GM12878 (cell line): ENCODE data around the gene POT1. TPM values are rescaled to one million over a fixed set of nuclear protein-coding genes. Genes with fewer than 3 reads are reported as not detected.

Source experiments
- ATAC-seq: fragments of 200-7000 bp; cut with Tn5 transposase; 3 replicates; pipeline ENCODE4 v1.9.1; 2020; ENCODE audit warnings: mild to moderate bottlenecking, moderate library complexity
- BruUV-seq: library from RNA; stranded (reverse); fragments of 400-500 nt; replicated peaks from 2 replicates; lab custom pipeline; 2021; lab: Mats Ljungman, UMichigan
- CTCF ChIA-PET: fragments of 300-600 bp; sonication (Branson Sonifier 250); formaldehyde crosslinking; extraction: SDS; loops from one replicate; lab custom pipeline; 2021; ENCODE audit warnings: inconsistent platforms; lab: Yijun Ruan, JAX
- POLR2A ChIA-PET: fragments of 350-600 bp; formaldehyde crosslinking; extraction: SDS; loops from one replicate; lab custom pipeline; 2021; ENCODE audit warnings: inconsistent platforms; lab: Charles Lee
- RAD21 ChIA-PET: fragments of 300-600 bp; sonication (Branson Sonifier 250); formaldehyde crosslinking; loops from one replicate; lab custom pipeline; 2023; ENCODE audit warnings: antibody characterized with exemption; ENCODE audit not compliant: unreplicated experiment; lab: Charles Lee
- SMC1A ChIA-PET: fragments of 300-600 bp; sonication (Branson Sonifier 250); formaldehyde crosslinking; loops from one replicate; lab custom pipeline; 2023; ENCODE audit not compliant: unreplicated experiment, uncharacterized antibody; lab: Charles Lee
- DNase-seq: peaks from one replicate; pipeline ENCODE4 v3.0.0-alpha.2; 2011; ENCODE audit warnings: low read depth, low spot score
- FAIRE-seq: peaks from 3 replicates; lab custom pipeline; 2011; peaks lifted over from hg19 to GRCh38; lab: Jason Lieb, UNC
- H2AFZ ChIP-seq: 2 replicates; pipeline ENCODE4 v1.6.0; 2011; ENCODE audit warnings: low read depth, low read length, control low read depth; ENCODE audit not compliant: control insufficient read depth
- H3K27ac ChIP-seq: 2 replicates; pipeline ENCODE4 v1.5.1; 2011; ENCODE audit warnings: control low read depth; ENCODE audit not compliant: control insufficient read depth, insufficient read depth
- H3K27me3 ChIP-seq, 2 experiments: replicated peaks in 1 of 2; 2 replicates each; pipeline versions ENCODE4 v1.6.0 to v1.6.1; 2011; ENCODE audit warnings: low read length in 1 of 2; ENCODE audit not compliant: control insufficient read depth in 2 of 2, insufficient read depth in 2 of 2
- H3K36me3 ChIP-seq, 2 experiments: 2 replicates each; pipeline ENCODE4 v1.5.1; 2011; ENCODE audit warnings: low read length in 1 of 2; ENCODE audit not compliant: control insufficient read depth in 2 of 2, insufficient read depth in 2 of 2
- H3K4me1 ChIP-seq: 2 replicates; pipeline ENCODE4 v1.6.1; 2011; ENCODE audit warnings: mild to moderate bottlenecking, low read length, moderate library complexity, mixed read lengths; ENCODE audit not compliant: control insufficient read depth, insufficient read depth
- H3K4me2 ChIP-seq: 2 replicates; pipeline ENCODE4 v1.6.0; 2011; ENCODE audit warnings: control low read depth; ENCODE audit not compliant: control insufficient read depth, insufficient read depth
- H3K4me3 ChIP-seq: fragments of 200-600 bp; sonication (generic); 2 replicates; pipeline ENCODE4 v1.5.1; 2016
- H3K79me2 ChIP-seq: 2 replicates; pipeline ENCODE4 v1.6.0; 2011; ENCODE audit warnings: low read length; ENCODE audit not compliant: control insufficient read depth, insufficient read depth
- H3K9ac ChIP-seq: 2 replicates; pipeline ENCODE4 v1.8.0; 2011; ENCODE audit warnings: low read length, control low read depth, mixed read lengths; ENCODE audit not compliant: control insufficient read depth, insufficient read depth
- H3K9me3 ChIP-seq: replicated peaks from 3 replicates; pipeline ENCODE4 v1.5.1; 2011; ENCODE audit warnings: mild to moderate bottlenecking, low read length; ENCODE audit not compliant: control insufficient read depth, insufficient read depth
- H4K20me1 ChIP-seq: 2 replicates; pipeline ENCODE4 v1.6.0; 2011; ENCODE audit not compliant: control insufficient read depth, insufficient read depth
- CBX5 ChIP-seq: sonication (generic); IDR thresholded peaks from 2 replicates; pipeline ENCODE4 v1.6.1; 2016; ENCODE audit warnings: low read depth, moderate library complexity, mild to moderate bottlenecking, inconsistent platforms
- FOXM1 ChIP-seq: IDR thresholded peaks from 2 replicates; pipeline ENCODE4 v1.6.1; 2012; ENCODE audit warnings: low read depth, mild to moderate bottlenecking, inconsistent platforms, low read length, moderate library complexity
- HDAC2 ChIP-seq: fragments of 200-600 bp; sonication (generic); IDR thresholded peaks from 2 replicates; pipeline ENCODE4 v1.6.1; 2017
- KLF5 ChIP-seq: fragments of 450-650 bp; IDR thresholded peaks from 2 replicates; pipeline ENCODE4 v1.6.1; 2014; ENCODE audit warnings: mild to moderate bottlenecking; ENCODE audit not compliant: partially characterized antibody
- MTA3 ChIP-seq: IDR thresholded peaks from 2 replicates; pipeline ENCODE4 v1.6.1; 2012; ENCODE audit warnings: low read length, inconsistent platforms, borderline replicate concordance
- NR2F1 ChIP-seq: fragments of 450-650 bp; conservative IDR thresholded peaks from 2 replicates; pipeline ENCODE4 v1.6.1; 2017; ENCODE audit warnings: mild to moderate bottlenecking
- RAD51 ChIP-seq: fragments of 450-650 bp; IDR thresholded peaks from 2 replicates; pipeline ENCODE4 v1.6.1; 2016; ENCODE audit warnings: moderate library complexity, mild to moderate bottlenecking, inconsistent platforms
- RCOR1 ChIP-seq: conservative IDR thresholded peaks from 2 replicates; pipeline ENCODE4 v1.6.1; 2012; ENCODE audit warnings: low read depth, low read length, improper control_type of control experiment
- RELA ChIP-seq: fragments of 450-650 bp; IDR thresholded peaks from 2 replicates; pipeline ENCODE4 v1.8.0; 2014; ENCODE audit warnings: borderline replicate concordance; ENCODE audit not compliant: partially characterized antibody
- RELB ChIP-seq: fragments of 450-650 bp; IDR thresholded peaks from 2 replicates; pipeline ENCODE4 v1.6.1; 2017; ENCODE audit warnings: low read depth, mild to moderate bottlenecking, moderate library complexity
- SREBF2 ChIP-seq: IDR thresholded peaks from 2 replicates; pipeline ENCODE4 v1.6.1; 2012; ENCODE audit warnings: mild to moderate bottlenecking, low read length
- STAT3 ChIP-seq: IDR thresholded peaks from 2 replicates; pipeline ENCODE4 v1.6.1; 2011; ENCODE audit warnings: low read depth, low read length, improper control_type of control experiment
- TARDBP ChIP-seq: IDR thresholded peaks from 2 replicates; pipeline ENCODE4 v1.6.1; 2016; ENCODE audit warnings: borderline replicate concordance
- WGBS: methylation state at CpG from one replicate; pipeline ENCODE4 v1.1.6; 2016; ENCODE audit warnings: low lambda C conversion rate; ENCODE audit not compliant: insufficient replicate concordance, insufficient coverage; ENCODE audit errors: missing lambda C conversion rate; 5-methylcytosine and 5-hydroxymethylcytosine counted together
- in situ Hi-C: fragments of 300-500 bp; cut with MboI; formaldehyde crosslinking; loops from 9 replicates; pipeline ENCODE4 v1.14.3; 2018; ENCODE audit warnings: mixed read lengths
- intact Hi-C: fragments of 100-400 bp; cut with micrococcal nuclease; formaldehyde crosslinking; loops from one replicate; pipeline ENCODE4 v1.14.2; 2022; ENCODE audit not compliant: unreplicated experiment
- polyA plus RNA-seq, 11 experiments: library from polyadenylated mRNA; depleted of rRNA in 4 of 11; unstranded in 6 of 11; stranded (reverse) in 5 of 11; fragments of >200 nt; fragmentation: Nextera tagmentation in 4 of 11; fragmentation: Illumina TruSeq in 1 of 11; extraction: Ambion mirVana in 4 of 11; extraction: Trizol in 1 of 11; gene quantifications; 1 replicate in 1 of 11; 2 replicates in 10 of 11; pipeline versions ENCODE4 v1.2.1 to v1.2.3, GENCODE V29; 2011 to 2016; ENCODE audit warnings: inconsistent platforms in 2 of 11, missing spikeins in 2 of 11, low read depth in 1 of 11
- total RNA-seq, 4 experiments: library from RNA; depleted of rRNA in 3 of 4; stranded (reverse); fragments of >200 nt in 3 of 4; fragmentation: Illumina TruSeq in 1 of 4; extraction: Trizol in 1 of 4; gene quantifications; 2 replicates each; pipeline versions ENCODE4 v1.2.1 to v1.2.3, GENCODE V29; 2013 to 2021
- TF ChIP-seq, protein P1 (sequence below): IDR thresholded peaks from 2 replicates; pipeline ENCODE4 v1.6.1; 2012; ENCODE audit warnings: improper control_type of control experiment, low read depth, low read length; ENCODE audit not compliant: insufficient replicate concordance
- TF ChIP-seq, protein P2 (sequence below): IDR thresholded peaks from 2 replicates; pipeline ENCODE4 v1.6.1; 2012; ENCODE audit warnings: low read length, inconsistent platforms

POT1 gene
- total and polyA plus RNA-seq, 10 of the 15 experiments (the other 5 are each of a cell fraction or from before 2014, with no cell fraction given): 16.3 to 87.0 (median 33.9) TPM

GRCh38 chr7:124942399-124942798, 12.8 kb upstream of the POT1 start:
- no peak overlapping the region for H3K27ac ChIP-seq
- in situ Hi-C loops: no loop called here
- no peaks in the 10 kb centered on the region for H3K79me2 ChIP-seq
- ChIA-PET RAD21 (no interaction called here), CTCF (no interaction called here), SMC1A (no interaction called here), POLR2A (no interaction called here)
- no peaks in the 10 kb centered on the region for H3K27me3 ChIP-seq
- no peaks in the 10 kb centered on the region for H4K20me1 ChIP-seq
- no peak overlapping the region for H2AFZ ChIP-seq
- no peak for ATAC-seq
- 36% methylated on average over 4 of the region's 4 CpGs for whole genome bisulfite sequencing
- intact Hi-C loops: no loop called here
- H3K9me3 ChIP-seq: no peaks in the 10 kb centered on the region
- no peaks in the 10 kb centered on the region for H3K4me1 ChIP-seq
- no TSS peak for BruUV-seq
- no peak overlapping the region for H3K4me2 ChIP-seq
- no peak overlapping the region for H3K4me3 ChIP-seq
- DNase-seq: no peak
- H3K36me3 ChIP-seq: no peaks in the 10 kb centered on the region
- no peak for FAIRE-seq
- H3K9ac ChIP-seq: no peak overlapping the region
- TF ChIP-seq RAD51 (no peak), SREBF2 (no peak), RELA (no peak), KLF5 (no peak), NR2F1 (no peak), STAT3 (no peak), RELB (no peak), MTA3 (no peak), CBX5 (no peak), RCOR1 (no peak), TARDBP (no peak), HDAC2 (no peak), FOXM1 (no peak)
- TF ChIP-seq, protein P1, sequence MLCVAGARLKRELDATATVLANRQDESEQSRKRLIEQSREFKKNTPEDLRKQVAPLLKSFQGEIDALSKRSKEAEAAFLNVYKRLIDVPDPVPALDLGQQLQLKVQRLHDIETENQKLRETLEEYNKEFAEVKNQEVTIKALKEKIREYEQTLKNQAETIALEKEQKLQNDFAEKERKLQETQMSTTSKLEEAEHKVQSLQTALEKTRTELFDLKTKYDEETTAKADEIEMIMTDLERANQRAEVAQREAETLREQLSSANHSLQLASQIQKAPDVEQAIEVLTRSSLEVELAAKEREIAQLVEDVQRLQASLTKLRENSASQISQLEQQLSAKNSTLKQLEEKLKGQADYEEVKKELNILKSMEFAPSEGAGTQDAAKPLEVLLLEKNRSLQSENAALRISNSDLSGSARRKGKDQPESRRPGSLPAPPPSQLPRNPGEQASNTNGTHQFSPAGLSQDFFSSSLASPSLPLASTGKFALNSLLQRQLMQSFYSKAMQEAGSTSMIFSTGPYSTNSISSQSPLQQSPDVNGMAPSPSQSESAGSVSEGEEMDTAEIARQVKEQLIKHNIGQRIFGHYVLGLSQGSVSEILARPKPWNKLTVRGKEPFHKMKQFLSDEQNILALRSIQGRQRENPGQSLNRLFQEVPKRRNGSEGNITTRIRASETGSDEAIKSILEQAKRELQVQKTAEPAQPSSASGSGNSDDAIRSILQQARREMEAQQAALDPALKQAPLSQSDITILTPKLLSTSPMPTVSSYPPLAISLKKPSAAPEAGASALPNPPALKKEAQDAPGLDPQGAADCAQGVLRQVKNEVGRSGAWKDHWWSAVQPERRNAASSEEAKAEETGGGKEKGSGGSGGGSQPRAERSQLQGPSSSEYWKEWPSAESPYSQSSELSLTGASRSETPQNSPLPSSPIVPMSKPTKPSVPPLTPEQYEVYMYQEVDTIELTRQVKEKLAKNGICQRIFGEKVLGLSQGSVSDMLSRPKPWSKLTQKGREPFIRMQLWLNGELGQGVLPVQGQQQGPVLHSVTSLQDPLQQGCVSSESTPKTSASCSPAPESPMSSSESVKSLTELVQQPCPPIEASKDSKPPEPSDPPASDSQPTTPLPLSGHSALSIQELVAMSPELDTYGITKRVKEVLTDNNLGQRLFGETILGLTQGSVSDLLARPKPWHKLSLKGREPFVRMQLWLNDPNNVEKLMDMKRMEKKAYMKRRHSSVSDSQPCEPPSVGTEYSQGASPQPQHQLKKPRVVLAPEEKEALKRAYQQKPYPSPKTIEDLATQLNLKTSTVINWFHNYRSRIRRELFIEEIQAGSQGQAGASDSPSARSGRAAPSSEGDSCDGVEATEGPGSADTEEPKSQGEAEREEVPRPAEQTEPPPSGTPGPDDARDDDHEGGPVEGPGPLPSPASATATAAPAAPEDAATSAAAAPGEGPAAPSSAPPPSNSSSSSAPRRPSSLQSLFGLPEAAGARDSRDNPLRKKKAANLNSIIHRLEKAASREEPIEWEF: no peak
- TF ChIP-seq, protein P2, sequence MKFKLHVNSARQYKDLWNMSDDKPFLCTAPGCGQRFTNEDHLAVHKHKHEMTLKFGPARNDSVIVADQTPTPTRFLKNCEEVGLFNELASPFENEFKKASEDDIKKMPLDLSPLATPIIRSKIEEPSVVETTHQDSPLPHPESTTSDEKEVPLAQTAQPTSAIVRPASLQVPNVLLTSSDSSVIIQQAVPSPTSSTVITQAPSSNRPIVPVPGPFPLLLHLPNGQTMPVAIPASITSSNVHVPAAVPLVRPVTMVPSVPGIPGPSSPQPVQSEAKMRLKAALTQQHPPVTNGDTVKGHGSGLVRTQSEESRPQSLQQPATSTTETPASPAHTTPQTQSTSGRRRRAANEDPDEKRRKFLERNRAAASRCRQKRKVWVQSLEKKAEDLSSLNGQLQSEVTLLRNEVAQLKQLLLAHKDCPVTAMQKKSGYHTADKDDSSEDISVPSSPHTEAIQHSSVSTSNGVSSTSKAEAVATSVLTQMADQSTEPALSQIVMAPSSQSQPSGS: no peak
